Osteoblast (primary cell): Measurements from ENCODE around the gene SCUBE1. TPM values are rescaled to one million over a fixed set of nuclear protein-coding genes. Genes with fewer than 3 reads are reported as not detected.

Experiments used
- DNase-seq: peaks from one replicate; pipeline ENCODE4 v3.0.0; 2011; ENCODE audit warnings: low spot score, mixed read lengths; ENCODE audit not compliant: insufficient read length; ENCODE audit errors: missing footprints
- H2AFZ ChIP-seq: 2 replicates; pipeline ENCODE4 v1.6.0; 2011; ENCODE audit warnings: mild to moderate bottlenecking, low read length
- H3K27ac ChIP-seq: 2 replicates; pipeline ENCODE4 v1.5.1; 2011; ENCODE audit warnings: mild to moderate bottlenecking, low read depth, low read length, moderate library complexity
- H3K27me3 ChIP-seq: 2 replicates; pipeline ENCODE4 v1.6.0; 2012; ENCODE audit warnings: mild to moderate bottlenecking, control low read depth, inconsistent platforms, low read length, moderate library complexity; ENCODE audit not compliant: insufficient read depth
- H3K36me3 ChIP-seq: 2 replicates; pipeline ENCODE4 v1.5.1; 2011; ENCODE audit warnings: mild to moderate bottlenecking, low read length, control low read depth, moderate library complexity; ENCODE audit not compliant: insufficient read depth
- H3K4me1 ChIP-seq: 2 replicates; pipeline ENCODE4 v1.5.1; 2011; ENCODE audit warnings: mild to moderate bottlenecking, low read length, control low read depth, moderate library complexity; ENCODE audit not compliant: insufficient read depth
- H3K4me2 ChIP-seq: 2 replicates; pipeline ENCODE4 v1.6.0; 2011; ENCODE audit warnings: mild to moderate bottlenecking, low read length; ENCODE audit not compliant: insufficient read depth
- H3K4me3 ChIP-seq: fragments of 200-600 bp; sonication (generic); 3 replicates; pipeline ENCODE4 v1.5.1; 2012; ENCODE audit warnings: mild to moderate bottlenecking, low read length, inconsistent platforms; ENCODE audit not compliant: insufficient read depth
- H3K79me2 ChIP-seq: 2 replicates; pipeline ENCODE4 v1.6.0; 2012; ENCODE audit warnings: mild to moderate bottlenecking, low read length, control low read depth, inconsistent platforms; ENCODE audit not compliant: insufficient read depth
- H3K9me3 ChIP-seq: 2 replicates; pipeline ENCODE4 v1.5.1; 2011; ENCODE audit warnings: low read depth, low read length, control low read depth
- H4K20me1 ChIP-seq: 2 replicates; pipeline ENCODE4 v1.6.0; 2012; ENCODE audit warnings: mild to moderate bottlenecking, low read length, control low read depth; ENCODE audit not compliant: insufficient read depth
- total RNA-seq: library from RNA; depleted of rRNA; stranded (reverse); fragments of >200 nt; gene quantifications from 2 replicates; pipeline ENCODE4 v1.2.3, GENCODE V29; 2012
- TF ChIP-seq, protein P1 (sequence below): IDR thresholded peaks from 2 replicates; pipeline ENCODE4 v1.5.1; 2011; ENCODE audit warnings: mild to moderate bottlenecking, low read depth, low read length, moderate library complexity; ENCODE audit errors: extremely low read depth

SCUBE1 gene
- total RNA-seq, 1 donor, result 2.2 TPM

DNA sequence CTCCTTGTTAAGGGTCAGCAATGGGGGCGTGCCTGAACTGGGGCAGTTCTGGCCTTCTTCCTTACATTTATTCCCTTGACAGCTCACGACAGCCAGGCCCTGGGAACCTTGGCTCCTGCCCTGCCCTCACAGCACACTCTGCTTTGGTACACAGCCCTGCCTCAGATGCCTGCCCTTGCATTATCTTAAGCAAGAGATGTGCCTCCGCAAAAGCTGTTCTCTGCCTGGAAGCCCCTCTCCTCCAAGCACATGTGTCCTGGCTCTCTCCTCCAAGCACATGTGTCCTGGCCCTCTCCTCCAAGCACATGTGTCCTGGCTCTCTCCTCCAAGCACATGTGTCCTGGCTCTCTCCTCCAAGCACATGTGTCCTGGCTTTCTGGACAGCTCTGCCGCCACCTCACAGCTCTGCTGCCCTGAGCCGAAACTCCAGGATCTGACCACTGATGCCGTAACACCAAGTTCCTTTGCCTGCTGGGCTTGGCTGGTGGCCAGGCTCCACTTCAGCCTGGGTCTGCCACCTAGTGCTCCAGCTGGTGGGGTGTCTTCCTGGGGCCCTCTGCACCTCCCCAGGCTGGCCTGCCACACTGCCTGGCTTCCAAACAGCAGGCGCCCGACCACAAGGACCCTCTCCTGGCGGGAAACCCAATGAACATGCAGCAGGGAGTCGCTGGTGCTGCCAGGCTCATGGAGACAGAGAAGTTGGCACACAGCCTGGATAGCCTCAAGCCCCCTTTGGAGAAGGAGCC is 53.0 kb downstream of the SCUBE1 start:
- DNase-seq, result no peak
- Histone ChIP-seq H3K36me3 (no peaks in the 10 kb centered on the region), H3K4me2 (peak overlapping the region; percentile 72), H3K27me3 (peaks cover 16% of the 10 kb centered on the region), H3K79me2 (no peaks in the 10 kb centered on the region), H3K4me1 (no peaks in the 10 kb centered on the region), H2AFZ (no peak overlapping the region), H3K9me3 (no peaks in the 10 kb centered on the region), H3K4me3 (no peak overlapping the region), H3K27ac (no peak overlapping the region), H4K20me1 (no peaks in the 10 kb centered on the region)
- TF ChIP-seq, protein P1, sequence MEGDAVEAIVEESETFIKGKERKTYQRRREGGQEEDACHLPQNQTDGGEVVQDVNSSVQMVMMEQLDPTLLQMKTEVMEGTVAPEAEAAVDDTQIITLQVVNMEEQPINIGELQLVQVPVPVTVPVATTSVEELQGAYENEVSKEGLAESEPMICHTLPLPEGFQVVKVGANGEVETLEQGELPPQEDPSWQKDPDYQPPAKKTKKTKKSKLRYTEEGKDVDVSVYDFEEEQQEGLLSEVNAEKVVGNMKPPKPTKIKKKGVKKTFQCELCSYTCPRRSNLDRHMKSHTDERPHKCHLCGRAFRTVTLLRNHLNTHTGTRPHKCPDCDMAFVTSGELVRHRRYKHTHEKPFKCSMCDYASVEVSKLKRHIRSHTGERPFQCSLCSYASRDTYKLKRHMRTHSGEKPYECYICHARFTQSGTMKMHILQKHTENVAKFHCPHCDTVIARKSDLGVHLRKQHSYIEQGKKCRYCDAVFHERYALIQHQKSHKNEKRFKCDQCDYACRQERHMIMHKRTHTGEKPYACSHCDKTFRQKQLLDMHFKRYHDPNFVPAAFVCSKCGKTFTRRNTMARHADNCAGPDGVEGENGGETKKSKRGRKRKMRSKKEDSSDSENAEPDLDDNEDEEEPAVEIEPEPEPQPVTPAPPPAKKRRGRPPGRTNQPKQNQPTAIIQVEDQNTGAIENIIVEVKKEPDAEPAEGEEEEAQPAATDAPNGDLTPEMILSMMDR, result no peak

DNA sequence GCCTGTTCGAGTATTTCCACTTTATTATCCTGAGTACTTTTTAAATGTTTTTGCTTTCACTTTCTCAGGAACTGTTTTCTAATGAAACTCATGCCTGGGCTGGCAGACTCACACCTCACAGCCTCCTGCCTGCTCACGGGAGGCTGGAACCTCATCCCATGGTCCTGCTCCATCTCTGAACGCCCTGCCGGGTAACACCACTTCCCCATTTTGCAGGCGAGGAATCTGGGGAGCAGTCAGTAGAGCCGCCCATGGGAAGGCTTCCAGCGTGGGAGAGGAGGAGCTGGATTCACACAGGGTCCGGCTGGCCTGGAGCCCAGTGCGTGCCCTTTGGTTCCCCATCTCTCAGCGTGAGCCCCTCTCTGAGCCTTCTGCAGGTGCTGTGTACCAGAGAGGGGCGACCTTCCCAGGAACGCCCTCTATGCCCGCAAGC is 53.6 kb downstream of the SCUBE1 start:
- Histone ChIP-seq H4K20me1 (no peaks in the 10 kb centered on the region), H3K4me1 (no peaks in the 10 kb centered on the region), H3K9me3 (no peaks in the 10 kb centered on the region), H3K79me2 (no peaks in the 10 kb centered on the region), H3K27ac (no peak overlapping the region), H3K27me3 (peaks cover 16% of the 10 kb centered on the region), H2AFZ (peak overlapping the region; percentile 77), H3K4me2 (peak overlapping the region; percentile 72), H3K4me3 (peak overlapping the region; percentile 51), H3K36me3 (no peaks in the 10 kb centered on the region)
- no peak for DNase-seq
- TF ChIP-seq, protein P1, result no peak

- Histone ChIP-seq H4K20me1 (no peaks in the 10 kb centered on the region), H2AFZ (peak overlapping the region; percentile 77), H3K36me3 (no peaks in the 10 kb centered on the region), H3K27ac (no peak overlapping the region), H3K27me3 (peaks cover 12% of the 10 kb centered on the region), H3K4me2 (peak overlapping the region; percentile 72), H3K9me3 (no peaks in the 10 kb centered on the region), H3K79me2 (no peaks in the 10 kb centered on the region), H3K4me3 (peak overlapping the region; percentile 51), H3K4me1 (no peaks in the 10 kb centered on the region)
- no peak for DNase-seq
- TF ChIP-seq, protein P1, result no peak
Observed at GRCh38 chr22:43288807-43289420, 54.3 kb downstream of the SCUBE1 start.

- TF ChIP-seq, protein P1, result no peak
- DNase-seq, result no peak
- Histone ChIP-seq H3K36me3 (no peaks in the 10 kb centered on the region), H3K4me2 (no peak overlapping the region), H3K27me3 (peaks cover 12% of the 10 kb centered on the region), H3K79me2 (no peaks in the 10 kb centered on the region), H3K4me1 (no peaks in the 10 kb centered on the region), H3K27ac (no peak overlapping the region), H2AFZ (no peak overlapping the region), H4K20me1 (no peaks in the 10 kb centered on the region), H3K9me3 (no peaks in the 10 kb centered on the region), H3K4me3 (no peak overlapping the region)
Observed at GRCh38 chr22:43288378-43288777, 54.8 kb downstream of the SCUBE1 start.
